Middle frontal gyrus (tissue), 1 donor: ENCODE results near the gene ARID1B.

Experiments
- DNase-seq: peaks from one replicate; pipeline ENCODE4 v3.0.0-alpha.2; 2015; ENCODE audit warnings: low spot score; ENCODE audit errors: extremely low spot score

The ARID1B gene

DNA sequence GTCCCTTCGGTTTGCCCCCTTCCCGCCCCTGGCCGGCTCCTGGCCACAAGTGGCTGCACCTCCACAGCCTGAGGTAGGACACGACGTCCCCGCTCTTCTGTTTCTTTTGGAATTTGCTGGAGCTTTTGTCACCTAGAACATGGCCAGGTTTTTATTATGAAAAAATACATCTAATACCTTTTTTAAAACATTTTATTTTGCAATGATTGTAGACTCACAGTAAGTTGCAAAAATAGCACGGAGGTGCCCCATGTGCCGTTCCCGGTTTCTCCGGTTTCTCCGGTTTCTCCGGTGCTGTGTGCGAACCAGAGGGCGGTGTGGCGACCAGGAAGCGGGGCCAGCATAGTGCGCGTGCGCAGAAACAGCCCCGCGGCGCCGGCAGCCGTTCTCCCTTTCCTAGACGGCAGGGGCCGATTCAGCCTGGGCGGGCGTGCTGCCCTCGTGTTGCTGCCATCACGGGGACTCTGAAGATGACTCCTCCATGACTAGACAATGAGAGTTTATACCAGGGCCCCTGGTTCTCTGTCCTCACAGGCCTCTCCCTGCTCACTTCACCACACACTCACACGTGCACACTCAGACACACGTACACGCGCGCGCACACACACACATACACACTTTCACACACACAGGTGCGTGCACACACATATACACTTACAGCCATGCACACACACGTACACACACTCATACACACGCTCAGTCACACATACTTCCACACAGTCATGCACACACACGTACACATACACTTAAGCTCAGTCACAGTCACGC lies 444.1 kb downstream of the ARID1B start:
- peak; percentile 31 for DNase-seq

DNA sequence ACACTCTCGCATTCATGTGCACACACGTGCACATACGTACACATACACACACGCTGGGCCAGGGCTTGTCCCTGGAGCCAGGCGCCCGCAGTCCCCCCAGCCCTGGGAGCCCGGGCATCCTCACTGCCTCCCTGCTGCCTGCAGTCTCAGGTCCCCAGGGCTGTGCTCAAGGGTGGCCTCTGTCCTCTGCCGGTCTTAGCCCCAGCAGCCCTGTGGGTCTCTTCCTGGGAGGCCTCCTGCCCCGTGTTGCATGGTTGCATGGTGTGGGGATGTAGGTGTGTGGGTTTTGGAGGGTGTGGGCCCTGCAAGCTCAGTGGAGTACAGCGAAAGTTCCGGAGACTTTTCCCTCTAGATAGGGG lies 444.6 kb downstream of the ARID1B start:
- no peak for DNase-seq

DNA sequence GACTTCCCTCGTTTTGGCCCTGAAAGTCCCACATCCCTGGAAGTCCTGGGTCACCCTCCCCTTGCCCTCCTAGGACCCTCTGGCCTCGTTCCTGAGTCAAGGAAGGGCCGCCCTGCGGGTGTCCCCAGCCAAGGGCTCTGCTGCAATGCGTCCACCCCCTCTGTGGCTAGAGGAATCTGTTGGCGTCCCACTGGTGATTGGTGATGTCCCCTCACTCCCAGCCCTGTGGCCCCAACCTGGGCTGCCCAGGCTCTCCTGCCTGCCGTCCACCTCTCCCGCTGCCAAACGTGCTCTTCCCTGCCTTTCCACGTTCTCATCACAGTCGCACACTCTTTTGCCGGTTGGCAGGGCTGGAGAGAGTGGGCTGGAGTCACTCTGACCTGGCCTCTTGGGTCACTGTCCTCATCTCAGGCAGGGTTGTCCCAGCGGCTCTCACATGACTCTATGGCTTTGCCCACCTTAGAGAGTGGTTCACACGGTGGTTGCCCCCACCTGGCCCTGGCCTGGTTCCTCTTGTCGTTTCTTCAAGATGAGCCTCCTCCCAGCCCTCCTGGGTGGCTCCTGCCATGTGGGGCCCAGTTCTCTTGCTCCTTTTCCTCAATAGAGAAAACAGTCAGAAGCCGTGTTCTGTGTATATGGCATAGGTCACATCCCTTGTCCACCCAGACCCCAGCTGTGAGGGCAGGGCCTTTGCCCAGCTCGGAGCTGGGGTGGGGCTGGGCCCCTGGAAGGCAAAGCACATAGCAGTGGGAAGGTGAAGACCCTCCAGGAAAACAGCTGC lies 445.2 kb downstream of the ARID1B start:
- DNase-seq, result no peak

DNA sequence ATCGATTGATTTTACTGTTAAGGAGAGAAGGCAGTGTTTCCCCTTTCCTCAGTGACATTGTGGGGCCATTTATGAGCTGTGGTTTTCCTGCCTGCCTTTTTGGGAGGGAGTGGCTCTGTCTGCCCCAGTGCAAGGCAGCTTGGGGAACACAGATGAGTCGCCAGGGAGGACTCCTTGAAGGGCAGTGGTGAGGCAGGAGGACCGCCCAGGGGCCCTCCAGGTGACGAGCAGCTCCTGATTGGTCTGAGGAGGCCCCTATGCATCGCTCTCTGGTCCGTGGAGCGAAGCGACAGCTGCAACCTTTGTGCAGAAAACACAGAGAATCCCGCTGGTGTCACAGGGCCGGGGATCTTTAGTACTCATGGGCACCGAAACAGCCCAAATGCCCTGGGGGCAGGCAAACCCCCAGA lies 445.8 kb downstream of the ARID1B start:
- no peak for DNase-seq

DNA sequence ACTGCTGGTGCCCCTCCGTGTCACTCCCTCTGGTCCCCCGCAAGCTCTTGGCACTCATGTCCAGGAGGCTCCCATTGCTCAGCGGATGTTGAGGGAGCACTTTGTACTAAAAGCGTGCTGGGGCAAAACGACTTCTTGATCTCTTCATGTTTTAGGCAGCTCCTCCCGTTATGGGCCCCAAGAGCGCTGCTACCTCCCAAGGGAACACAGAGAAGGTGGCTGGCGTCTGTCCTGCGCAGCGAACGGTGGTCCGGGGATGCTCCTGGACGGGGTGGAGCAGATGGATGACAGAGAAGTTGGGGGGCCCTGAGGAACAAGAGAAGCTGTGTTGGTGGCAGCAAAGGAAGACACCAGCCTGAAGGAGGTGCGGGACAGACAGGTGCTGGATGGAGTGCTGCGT lies 446.3 kb downstream of the ARID1B start:
- DNase-seq, result no peak

DNA sequence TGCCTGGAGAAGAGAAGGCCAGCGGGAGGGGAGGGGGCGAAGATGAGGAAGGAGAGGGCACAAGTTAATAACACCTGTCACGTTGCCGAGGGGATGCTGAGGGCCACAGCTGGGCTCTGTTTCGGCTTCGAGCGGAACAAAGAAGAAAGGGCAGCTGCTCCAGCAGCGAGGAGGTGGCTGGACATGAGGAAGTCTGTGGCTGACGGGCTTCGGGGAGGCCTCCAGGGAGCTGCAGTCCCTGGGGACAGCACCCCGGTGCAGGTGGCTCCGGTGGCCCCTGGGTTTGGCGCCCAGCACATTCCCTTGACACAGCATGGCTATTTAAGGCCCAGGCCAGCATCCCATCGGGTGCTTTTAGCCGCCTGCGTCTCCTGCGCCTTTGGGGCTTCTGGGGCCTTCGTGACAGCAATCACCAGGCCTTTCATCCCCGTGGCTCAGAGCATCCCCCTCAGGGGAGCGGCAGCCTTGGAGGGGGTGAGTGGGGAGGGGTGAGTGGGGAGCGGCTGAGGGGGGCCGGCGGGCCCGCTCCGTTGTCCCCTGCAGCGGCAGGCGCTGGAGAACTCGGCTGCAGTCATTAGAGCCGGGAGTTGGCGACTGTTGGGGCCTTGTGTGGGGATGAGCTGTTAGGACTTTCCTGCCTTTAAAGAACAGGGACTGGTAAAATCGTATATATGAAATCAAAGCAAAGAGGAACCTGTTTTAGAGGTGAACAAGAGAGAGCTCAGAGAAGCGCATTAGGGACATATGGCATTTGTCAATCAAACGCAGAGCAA lies 447.2 kb downstream of the ARID1B start:
- no peak for DNase-seq

DNA sequence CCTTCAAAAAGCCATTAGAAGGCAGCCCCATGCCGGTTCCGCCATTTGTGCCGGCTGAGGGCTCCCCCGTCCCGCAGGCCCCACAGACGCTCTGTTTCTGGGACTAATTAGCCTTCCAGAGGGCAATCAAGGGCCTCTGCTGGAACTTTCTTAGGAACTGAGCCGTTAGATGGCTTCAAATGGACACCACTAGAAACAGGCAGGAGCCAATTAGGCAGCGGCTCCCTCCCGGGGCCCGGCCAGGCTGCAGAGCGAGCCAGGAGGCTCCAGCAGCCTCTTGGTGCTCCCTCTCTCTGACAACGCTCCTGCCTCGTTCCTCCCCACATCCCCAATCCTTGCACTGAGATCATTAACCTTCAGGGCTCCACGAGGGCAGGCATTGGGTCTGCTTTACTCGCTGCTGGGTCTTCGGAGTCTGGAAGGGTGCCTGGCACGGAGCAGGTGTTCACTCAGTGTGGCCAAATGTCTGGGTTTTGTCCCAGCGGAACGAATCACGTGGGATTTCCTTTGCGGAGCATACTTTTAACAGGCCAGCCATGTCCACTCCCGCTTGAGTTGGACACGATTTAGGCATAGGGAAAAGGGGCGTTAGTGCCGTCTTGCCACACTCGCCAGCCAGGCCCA lies 447.9 kb downstream of the ARID1B start:
- no peak for DNase-seq

DNA sequence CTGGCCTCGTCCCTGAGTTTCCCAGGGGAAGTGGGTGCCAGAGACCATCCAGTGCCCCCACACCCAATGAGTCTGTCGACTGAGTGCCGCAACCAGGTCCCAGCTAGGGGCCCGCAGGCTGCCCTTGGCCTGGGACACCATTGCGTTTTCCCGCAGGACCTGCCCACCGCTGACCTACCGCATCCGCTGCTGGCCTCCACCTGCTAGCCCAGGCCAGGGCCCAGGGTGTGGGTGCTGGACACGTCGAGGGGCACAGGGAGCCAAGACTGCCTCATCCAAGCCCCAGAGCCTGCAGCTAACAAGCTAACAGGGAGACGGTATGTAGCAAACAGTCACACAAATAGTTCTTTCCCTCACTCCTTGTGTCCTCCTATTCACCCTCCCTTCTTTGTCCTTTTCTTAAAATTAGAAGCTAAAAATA lies 448.4 kb downstream of the ARID1B start:
- DNase-seq, result no peak

DNA sequence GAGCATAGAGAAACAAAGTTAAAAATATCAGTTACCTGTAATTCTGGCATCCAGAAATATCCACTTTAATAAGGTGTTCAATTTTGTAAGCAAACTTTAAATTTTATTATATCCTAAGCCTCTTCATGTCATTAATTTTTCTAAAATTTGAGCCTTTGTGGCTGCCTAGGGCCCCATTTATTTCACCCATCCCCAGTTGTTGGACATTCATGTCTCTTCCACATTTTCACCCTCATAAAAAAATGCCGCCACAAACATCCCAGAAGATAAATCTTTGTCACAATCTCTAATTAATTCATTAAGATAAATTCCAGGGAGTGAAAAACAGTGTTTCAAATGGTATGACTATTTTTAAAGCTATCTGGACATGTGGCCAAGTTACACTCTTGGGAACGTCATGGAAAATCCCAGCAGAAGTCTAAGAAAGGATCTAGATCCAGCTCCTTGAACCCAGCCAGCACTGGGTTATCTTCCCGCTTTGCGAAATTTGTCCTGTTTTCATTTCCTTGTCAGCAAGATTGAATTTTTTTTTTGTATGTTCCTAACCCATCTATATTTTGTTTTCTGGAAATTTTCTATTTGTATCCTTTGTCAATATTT lies 448.9 kb downstream of the ARID1B start:
- no peak for DNase-seq

DNA sequence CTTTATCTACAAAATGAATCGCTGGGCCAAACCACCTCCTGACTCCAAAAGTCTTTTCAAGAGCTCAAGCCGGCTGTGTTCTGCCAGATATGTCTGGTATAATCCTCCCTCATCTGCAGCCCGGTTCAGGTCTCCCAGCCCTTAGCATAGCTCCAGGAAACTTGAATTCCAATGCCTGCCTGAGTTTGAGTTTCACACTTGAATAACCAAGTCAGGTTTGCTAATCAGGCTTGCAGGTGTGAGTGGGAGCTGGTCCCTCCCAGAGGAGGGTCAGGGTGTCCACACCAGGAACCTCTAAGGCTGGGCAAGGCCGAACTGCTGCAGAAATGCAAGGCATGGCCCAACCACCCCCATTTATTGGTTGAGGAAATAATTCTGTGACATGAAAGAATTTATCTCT lies 449.6 kb downstream of the ARID1B start:
- no peak for DNase-seq

DNA sequence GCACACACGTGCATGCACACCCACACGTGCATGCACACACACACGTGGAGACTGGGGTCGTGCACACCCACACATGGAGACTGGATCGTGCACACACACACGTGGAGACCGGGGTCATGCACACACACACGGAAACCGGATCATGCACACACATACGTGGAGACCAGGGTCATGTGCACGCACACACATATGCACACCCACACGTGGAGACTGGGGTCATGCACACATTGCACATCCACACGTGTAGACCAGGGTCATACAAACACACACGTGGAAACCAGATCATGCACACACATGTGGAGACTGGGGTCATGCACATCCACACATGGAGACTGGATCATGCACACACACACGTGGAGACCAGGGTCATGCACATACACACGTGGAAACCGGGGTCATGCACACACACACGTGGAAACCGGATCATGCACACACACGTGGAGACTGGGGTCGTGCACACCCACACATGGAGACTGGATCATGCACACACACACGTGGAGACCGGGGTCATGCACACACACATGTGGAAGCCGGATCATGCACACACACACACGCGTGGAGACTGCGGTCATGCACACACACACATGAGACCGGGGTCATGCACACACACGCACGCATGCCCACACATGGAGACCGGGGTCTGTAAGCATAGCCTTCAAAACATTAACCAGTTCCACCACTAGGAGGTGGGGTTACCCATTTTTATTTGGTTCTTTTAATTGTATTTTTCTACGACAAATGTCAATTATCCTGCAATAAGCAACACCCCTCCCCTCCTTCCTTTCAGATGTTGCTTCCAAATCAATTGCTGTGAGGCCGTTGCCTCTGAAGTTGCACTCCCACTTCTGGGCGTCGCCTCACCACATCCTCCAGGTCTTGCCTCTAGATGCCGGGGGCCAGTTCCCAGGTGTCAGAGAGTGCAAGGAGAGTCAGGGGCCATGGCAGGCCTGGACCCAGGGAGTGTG lies 450.3 kb downstream of the ARID1B start:
- no peak for DNase-seq

DNA sequence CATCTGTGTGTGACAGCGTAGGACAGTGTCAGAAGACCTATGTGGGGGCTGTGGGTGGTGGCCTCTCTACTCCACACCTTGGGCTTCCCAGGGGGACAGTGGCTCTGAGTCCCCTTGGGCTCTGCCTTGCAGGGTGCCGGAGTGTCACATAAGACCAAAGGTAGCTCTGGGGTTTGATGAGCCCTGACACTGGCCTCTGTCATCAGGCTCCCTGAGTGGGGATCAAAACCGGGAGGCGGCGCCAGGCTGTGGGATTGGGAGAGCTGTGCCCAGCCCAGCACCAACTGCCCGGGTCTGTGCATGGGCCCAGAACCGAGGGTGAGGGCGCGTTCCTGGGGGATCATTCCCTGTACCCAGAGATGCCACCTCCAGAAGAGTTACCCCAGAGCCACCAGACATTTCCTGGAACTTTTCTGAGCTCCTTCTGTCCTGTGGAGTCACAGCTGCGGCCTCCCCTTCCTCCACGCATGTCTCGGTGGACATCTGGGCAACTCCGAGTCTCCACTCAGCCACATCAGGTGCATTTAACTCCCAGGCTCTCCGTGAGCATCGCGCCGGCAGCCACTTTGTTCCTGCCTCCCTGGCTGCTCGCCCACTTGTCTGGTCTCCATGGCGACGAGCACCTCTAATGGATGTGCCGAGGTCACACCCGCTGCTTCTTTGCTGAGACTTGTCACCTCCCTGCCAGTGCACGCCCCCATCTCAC lies 451.4 kb downstream of the ARID1B start:
- DNase-seq, result no peak

DNA sequence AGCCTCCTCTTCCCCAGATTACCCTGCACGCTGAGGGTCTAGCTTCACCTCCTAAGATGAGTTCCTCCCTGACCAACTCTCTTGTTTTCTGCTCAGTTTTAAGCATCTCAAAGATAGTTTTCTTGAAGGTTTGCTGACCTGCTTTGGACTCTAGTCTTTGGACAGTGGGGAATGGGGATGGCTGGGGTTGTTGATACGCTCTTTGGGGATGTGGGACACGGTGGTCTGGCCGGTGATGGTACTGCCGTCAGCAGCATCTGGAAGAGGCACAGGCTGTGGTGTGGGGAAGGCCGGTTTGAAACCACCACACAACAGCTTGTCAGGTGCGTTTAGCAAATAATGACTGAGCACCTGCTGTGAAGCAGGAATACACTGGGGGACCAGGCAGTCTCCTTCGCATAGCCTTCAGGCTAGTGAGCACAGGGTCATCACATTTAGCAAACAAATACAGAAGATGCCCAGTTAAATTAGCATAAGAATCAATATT lies 452.0 kb downstream of the ARID1B start:
- no peak for DNase-seq

DNA sequence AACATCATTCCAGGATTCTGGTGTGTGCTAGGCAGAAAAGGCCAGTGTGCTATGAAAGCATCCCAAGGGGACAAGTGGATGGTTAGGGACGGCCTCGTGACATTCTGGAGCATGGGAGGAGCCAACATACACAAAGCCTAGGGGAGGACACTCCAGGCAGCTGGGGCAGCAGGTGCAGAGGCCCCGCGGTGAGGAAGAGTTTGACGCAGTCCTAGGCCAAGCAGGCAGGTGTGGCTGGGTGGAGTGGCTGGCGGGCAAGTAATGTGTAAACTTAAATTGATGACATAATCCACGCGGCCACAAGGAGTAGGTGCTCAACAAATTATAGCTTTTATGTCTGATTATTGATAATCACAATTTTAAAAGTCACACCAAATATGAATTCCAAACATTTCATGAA lies 452.5 kb downstream of the ARID1B start:
- DNase-seq, result no peak

DNA sequence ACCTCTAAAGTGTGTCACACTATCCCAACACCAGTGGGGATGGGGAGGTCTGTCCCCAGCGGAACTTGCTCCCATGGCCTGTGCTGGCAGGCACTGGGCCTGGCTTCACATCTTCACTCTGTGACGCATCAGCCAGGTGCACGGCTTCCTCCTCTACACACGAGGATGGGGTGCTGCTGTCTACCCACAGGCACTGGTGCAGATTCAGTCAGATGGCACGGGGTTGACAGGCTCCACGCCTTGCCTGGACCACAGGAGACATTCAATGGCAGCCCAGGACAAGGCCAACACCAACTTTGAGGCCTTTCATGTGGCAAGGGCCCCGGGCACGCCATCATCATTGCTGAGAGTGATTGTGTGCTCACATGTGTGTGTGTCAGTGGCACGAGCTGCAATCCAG lies 453.7 kb downstream of the ARID1B start:
- no peak for DNase-seq

DNA sequence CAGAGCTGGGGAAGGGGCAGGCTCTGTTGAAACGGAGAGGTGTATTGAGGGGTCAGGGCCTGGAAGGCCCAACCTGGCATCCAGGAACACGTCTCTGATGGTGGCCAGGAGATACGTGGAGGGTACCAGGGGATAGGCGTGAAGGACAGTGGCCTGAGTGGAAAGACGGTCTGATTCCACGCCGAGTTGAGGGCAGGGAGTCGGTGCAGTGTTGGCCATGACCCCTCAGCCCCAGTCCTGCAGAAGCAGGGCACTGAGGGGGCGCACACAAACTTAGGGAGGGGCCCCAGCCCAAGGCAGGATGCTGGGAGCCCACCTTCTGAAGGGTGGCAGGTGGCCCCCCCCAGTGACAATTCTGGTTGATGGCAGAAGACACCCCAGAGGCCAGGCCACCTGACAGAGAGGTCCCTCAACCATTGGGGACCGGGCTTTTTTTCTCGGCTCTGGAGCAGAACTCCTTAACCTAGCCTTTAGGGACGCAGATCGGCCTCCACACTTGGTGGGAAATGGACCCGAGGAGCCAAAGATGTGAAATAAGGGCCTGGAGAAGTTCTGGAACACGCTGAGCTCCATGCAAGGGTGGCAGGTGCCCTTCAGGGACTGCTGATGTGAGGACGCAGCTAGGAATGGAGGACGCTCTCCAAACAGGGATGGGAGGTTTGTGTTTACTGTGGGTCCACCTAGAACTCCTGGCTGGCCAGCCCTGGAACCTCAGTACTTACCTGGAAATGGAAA lies 455.1 kb downstream of the ARID1B start:
- DNase-seq, result no peak

DNA sequence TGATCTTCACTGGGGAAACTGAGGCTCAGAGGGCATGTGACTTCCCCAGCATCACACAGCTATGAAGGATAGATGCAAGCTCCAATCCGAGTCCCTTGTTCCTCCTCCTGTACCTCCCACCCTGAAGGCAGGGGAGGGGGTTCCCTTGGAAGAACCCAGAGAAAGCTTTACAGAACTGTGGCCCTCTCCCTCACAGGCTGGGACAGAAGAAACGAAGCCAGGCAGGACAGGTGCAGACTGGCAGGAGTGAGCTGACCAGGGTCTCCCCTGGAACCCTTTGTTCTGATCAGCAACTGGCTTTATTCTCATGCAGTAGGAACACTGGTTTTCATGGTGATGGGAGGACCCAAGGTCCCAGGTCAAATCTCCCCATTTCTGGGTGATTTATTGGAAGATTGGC lies 456.0 kb downstream of the ARID1B start:
- no peak for DNase-seq

DNA sequence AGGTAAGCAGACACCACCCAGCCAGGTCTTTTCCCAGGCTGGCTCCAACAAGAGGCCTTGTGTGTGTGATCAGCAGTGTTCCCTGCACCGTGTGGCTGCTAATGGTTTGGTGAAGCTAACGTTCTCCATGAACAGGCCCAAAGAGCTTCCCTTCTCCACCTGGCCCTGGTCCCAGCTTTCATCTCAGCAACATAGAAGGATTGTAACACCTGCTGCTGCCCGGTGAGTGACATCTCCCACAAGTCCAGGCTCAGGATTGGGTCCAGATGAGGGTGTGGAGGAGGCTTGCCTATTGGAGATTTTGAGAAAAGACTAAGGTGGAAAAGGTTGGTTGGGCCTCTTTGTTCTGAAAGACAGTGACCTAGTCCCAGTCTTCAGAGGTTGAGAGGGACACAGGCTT lies 456.5 kb downstream of the ARID1B start:
- DNase-seq, result no peak

DNA sequence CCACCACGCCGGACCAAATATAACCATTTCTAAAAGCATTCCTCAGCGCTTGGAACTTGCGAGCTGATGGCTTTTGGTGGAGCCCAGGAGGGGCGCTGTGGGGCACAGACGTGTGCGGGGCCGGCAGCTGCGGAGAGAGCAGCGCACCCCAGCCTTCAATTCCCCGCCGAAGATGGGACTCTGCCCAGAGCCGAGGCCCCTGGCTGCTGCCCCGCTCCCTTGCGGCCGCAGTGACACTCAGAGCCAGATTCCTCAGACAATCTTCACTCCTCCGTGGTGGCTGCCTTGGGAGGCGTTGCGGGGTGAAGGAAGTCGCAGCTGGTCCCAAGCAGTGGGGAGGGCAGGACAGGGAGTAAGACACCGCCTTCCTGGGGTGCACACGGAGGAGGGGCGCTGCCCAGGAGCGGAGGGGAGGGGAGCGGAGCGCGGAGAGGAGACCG lies 458.4 kb downstream of the ARID1B start:
- DNase-seq, result no peak
